ENCODE measurements around the gene PPFIA4.

DNA sequence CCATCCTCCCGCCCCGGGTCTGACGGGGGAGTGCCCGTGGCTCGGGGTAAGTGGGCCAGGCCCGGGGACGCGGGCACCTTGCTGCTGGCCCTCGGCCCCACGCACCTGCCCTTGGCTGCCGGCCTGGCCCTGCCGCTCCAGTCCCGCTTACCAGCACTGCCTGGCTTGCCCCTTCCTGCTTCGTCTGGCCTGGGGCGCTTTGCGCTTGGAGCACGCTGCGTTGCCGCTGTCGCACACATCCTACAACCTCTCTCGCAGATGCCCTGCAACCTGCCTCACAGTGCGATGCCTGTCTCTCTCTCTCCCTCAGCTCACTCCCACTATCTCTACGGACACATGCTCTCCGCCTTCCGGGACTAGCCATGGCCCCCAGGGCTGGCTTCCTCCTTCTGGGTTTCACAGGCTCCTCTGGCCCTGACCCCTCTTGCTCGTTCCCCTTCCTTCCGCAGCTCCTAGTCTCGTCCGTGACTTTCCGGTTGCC lies 49.8 kb downstream of the PPFIA4 start:
- TF ChIP-seq EZH2 (IDR thresholded peaks at IDR 0.05; ENCODE audit: borderline replicate concordance, low read depth, low read length, poor library complexity, severe bottlenecking) (no peak), CTCF (conservative IDR thresholded peaks at IDR 0.05; ENCODE audit: low read depth, low read length) (no peak)

Measured in A673 (cell line).